WTC11 (cell line): ENCODE data around the gene MOB2.

ENCODE experiments used
- ESRRA ChIP-seq: sonication (generic); formaldehyde crosslinking; IDR thresholded peaks from 2 replicates; pipeline ENCODE4 v1.8.1; 2022; ENCODE audit warnings: mild to moderate bottlenecking, missing genetic modification reagents, borderline replicate concordance
- NR1H2 ChIP-seq: sonication (generic); formaldehyde crosslinking; IDR thresholded peaks from 2 replicates; pipeline ENCODE4 v1.9.0; 2021; ENCODE audit warnings: mild to moderate bottlenecking, moderate library complexity, missing genetic modification reagents
- NR2C2 ChIP-seq: sonication (generic); formaldehyde crosslinking; IDR thresholded peaks from 2 replicates; pipeline ENCODE4 v1.8.0; 2022; ENCODE audit warnings: mild to moderate bottlenecking, missing genetic modification reagents
- SMAD3 ChIP-seq: sonication (generic); formaldehyde crosslinking; IDR thresholded peaks from 2 replicates; pipeline ENCODE4 v1.8.0; 2022; ENCODE audit warnings: missing genetic modification reagents, mild to moderate bottlenecking, borderline replicate concordance
- SP1 ChIP-seq: sonication (generic); formaldehyde crosslinking; conservative IDR thresholded peaks from 2 replicates; pipeline ENCODE4 v1.8.1; 2022; ENCODE audit warnings: missing genetic modification reagents
- TCF7 ChIP-seq: sonication (generic); formaldehyde crosslinking; IDR thresholded peaks from 2 replicates; pipeline ENCODE4 v1.8.0; 2022; ENCODE audit warnings: mild to moderate bottlenecking, low read depth, missing genetic modification reagents, moderate library complexity
- TF ChIP-seq, protein P1 (sequence below): fragments of 200-600 bp; IDR thresholded peaks from 2 replicates; pipeline ENCODE4 v1.8.0; 2022; ENCODE audit warnings: antibody characterized with exemption
- TF ChIP-seq, protein P2 (sequence below): sonication (generic); formaldehyde crosslinking; IDR thresholded peaks from 2 replicates; pipeline ENCODE4 v1.8.1; 2023; ENCODE audit warnings: mild to moderate bottlenecking, missing genetic modification reagents, moderate library complexity
- TF ChIP-seq, protein P3 (sequence below): fragments of 250-450 bp; sonication (Bioruptor Pico); IDR thresholded peaks from 2 replicates; pipeline ENCODE4 v1.9.0; 2021; ENCODE audit warnings: moderate library complexity, mild to moderate bottlenecking, inconsistent platforms, borderline replicate concordance
- TF ChIP-seq, protein P4 (sequence below): sonication (generic); formaldehyde crosslinking; IDR thresholded peaks from 2 replicates; pipeline ENCODE4 v1.8.0; 2022; ENCODE audit warnings: mild to moderate bottlenecking, missing genetic modification reagents
- TF ChIP-seq, protein P5 (sequence below): sonication (generic); formaldehyde crosslinking; conservative IDR thresholded peaks from 2 replicates; pipeline ENCODE4 v1.8.1; 2022; ENCODE audit warnings: mild to moderate bottlenecking, missing genetic modification reagents
- TF ChIP-seq, protein P6 (sequence below): sonication (generic); formaldehyde crosslinking; IDR thresholded peaks from 2 replicates; pipeline ENCODE4 v1.8.1; 2023; ENCODE audit warnings: mild to moderate bottlenecking, missing genetic modification reagents

DNA sequence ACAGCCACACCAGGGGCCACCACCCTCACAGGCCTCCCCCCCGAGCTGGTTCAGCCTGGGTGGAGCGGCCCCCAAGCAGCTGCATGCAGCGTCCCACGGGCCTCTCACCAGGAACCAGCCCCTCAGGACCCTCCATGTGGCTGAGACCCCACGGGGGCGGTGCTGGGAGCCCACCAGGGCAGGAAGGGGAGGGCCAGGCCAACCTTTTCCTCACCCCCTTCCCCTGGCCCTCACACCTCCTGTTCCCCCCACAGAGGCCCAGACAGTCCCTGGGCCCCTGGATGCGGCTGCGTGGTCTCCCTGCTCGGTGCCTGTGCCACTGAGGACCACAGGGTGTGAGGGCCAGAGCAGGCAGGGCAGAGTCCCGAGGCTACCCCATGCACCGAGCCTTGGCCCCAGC is 46.5 kb downstream of the MOB2 start:
- no peak for TF ChIP-seq SMAD3 (CRISPR knock-in tag)
- TF ChIP-seq, protein P1, sequence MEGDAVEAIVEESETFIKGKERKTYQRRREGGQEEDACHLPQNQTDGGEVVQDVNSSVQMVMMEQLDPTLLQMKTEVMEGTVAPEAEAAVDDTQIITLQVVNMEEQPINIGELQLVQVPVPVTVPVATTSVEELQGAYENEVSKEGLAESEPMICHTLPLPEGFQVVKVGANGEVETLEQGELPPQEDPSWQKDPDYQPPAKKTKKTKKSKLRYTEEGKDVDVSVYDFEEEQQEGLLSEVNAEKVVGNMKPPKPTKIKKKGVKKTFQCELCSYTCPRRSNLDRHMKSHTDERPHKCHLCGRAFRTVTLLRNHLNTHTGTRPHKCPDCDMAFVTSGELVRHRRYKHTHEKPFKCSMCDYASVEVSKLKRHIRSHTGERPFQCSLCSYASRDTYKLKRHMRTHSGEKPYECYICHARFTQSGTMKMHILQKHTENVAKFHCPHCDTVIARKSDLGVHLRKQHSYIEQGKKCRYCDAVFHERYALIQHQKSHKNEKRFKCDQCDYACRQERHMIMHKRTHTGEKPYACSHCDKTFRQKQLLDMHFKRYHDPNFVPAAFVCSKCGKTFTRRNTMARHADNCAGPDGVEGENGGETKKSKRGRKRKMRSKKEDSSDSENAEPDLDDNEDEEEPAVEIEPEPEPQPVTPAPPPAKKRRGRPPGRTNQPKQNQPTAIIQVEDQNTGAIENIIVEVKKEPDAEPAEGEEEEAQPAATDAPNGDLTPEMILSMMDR: no peak
- TF ChIP-seq, protein P2, sequence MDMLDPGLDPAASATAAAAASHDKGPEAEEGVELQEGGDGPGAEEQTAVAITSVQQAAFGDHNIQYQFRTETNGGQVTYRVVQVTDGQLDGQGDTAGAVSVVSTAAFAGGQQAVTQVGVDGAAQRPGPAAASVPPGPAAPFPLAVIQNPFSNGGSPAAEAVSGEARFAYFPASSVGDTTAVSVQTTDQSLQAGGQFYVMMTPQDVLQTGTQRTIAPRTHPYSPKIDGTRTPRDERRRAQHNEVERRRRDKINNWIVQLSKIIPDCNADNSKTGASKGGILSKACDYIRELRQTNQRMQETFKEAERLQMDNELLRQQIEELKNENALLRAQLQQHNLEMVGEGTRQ (CRISPR knock-in tag): no peak
- no peak for TF ChIP-seq ESRRA
- TF ChIP-seq, protein P3, sequence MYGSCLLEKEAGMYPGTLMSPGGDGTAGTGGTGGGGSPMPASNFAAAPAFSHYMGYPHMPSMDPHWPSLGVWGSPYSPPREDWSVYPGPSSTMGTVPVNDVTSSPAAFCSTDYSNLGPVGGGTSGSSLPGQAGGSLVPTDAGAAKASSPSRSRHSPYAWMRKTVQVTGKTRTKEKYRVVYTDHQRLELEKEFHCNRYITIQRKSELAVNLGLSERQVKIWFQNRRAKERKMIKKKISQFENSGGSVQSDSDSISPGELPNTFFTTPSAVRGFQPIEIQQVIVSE (CRISPR knock-in tag): no peak
- no peak for TF ChIP-seq NR2C2
- TF ChIP-seq, protein P4, sequence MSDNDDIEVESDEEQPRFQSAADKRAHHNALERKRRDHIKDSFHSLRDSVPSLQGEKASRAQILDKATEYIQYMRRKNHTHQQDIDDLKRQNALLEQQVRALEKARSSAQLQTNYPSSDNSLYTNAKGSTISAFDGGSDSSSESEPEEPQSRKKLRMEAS: no peak
- TF ChIP-seq TCF7 (CRISPR knock-in tag): no peak
- TF ChIP-seq, protein P5, sequence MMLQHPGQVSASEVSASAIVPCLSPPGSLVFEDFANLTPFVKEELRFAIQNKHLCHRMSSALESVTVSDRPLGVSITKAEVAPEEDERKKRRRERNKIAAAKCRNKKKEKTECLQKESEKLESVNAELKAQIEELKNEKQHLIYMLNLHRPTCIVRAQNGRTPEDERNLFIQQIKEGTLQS (CRISPR knock-in tag): no peak
- TF ChIP-seq NR1H2: no peak
- TF ChIP-seq, protein P6, sequence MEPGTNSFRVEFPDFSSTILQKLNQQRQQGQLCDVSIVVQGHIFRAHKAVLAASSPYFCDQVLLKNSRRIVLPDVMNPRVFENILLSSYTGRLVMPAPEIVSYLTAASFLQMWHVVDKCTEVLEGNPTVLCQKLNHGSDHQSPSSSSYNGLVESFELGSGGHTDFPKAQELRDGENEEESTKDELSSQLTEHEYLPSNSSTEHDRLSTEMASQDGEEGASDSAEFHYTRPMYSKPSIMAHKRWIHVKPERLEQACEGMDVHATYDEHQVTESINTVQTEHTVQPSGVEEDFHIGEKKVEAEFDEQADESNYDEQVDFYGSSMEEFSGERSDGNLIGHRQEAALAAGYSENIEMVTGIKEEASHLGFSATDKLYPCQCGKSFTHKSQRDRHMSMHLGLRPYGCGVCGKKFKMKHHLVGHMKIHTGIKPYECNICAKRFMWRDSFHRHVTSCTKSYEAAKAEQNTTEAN (CRISPR knock-in tag): no peak
- TF ChIP-seq SP1 (CRISPR knock-in tag): no peak
